ENCODE results near the gene SFN.

DNA sequence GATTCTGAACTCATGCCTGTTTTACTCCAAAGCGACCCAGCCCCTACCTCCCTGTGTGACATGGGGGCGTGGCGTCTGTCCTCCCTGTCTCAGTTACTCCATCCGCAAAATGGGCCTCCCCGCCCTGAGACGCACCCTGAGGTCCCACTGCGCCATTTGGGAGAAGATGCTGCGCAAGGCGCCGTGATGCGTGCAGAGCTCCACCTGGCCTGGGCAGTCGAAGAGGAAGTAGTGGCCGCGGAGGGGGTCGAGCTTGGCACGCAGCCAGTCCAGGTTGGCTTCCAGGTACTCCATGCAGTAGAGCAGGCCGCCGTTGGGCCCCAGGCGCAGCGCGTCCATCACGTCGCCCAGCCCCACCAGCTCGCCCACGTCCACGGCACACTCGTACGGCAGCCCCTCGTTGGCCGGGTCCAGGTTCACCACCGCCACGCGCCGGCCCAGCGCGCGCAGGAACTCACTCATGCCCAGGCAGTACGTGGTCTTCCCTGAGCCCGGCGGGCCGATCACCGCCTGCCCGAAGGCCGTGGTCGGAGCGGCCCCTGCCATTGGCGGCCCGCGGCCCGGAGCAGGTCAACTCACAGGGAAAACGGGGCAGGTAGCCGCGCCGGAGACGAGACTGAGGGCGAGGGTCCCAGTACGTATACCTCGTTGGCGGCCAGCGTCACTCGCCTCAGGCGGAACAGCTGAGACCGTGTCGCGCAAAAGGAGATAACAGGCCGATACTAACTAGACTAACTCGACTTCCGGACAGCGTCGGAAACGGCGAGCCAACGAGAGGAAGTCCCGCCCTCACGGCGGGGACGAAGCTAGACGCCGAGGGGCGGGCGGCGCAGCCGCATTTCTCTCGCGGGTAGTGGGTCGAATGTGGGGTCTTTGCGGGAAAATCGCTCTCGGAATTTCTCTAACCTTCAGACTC is 26.9 kb downstream of the SFN start, which contains the start of gene GPN2:
- TF ChIP-seq, protein P1, sequence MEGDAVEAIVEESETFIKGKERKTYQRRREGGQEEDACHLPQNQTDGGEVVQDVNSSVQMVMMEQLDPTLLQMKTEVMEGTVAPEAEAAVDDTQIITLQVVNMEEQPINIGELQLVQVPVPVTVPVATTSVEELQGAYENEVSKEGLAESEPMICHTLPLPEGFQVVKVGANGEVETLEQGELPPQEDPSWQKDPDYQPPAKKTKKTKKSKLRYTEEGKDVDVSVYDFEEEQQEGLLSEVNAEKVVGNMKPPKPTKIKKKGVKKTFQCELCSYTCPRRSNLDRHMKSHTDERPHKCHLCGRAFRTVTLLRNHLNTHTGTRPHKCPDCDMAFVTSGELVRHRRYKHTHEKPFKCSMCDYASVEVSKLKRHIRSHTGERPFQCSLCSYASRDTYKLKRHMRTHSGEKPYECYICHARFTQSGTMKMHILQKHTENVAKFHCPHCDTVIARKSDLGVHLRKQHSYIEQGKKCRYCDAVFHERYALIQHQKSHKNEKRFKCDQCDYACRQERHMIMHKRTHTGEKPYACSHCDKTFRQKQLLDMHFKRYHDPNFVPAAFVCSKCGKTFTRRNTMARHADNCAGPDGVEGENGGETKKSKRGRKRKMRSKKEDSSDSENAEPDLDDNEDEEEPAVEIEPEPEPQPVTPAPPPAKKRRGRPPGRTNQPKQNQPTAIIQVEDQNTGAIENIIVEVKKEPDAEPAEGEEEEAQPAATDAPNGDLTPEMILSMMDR (IDR thresholded peaks at IDR 0.05): no peak
- TF ChIP-seq POLR2A (IDR thresholded peaks at IDR 0.05): no peak

All from testis (tissue), 2 donors.